IPS-20b (cell line): ENCODE measurements around the gene EHBP1L1.

Source experiments
- H3K27ac ChIP-seq: one replicate; pipeline ENCODE4 v1.5.1; 2013; ENCODE audit warnings: low read length
- H3K27me3 ChIP-seq: 2 replicates; pipeline ENCODE4 v1.6.1; 2013; ENCODE audit warnings: mild to moderate bottlenecking, low read length, inconsistent platforms; ENCODE audit not compliant: insufficient read depth
- H3K36me3 ChIP-seq: 2 replicates; pipeline ENCODE4 v1.6.1; 2013; ENCODE audit warnings: low read depth, mild to moderate bottlenecking, inconsistent platforms, low read length, moderate library complexity; ENCODE audit not compliant: insufficient read depth
- H3K4me1 ChIP-seq: 2 replicates; pipeline ENCODE4 v1.6.1; 2013; ENCODE audit warnings: mild to moderate bottlenecking, control low read depth, inconsistent platforms, low read length, moderate library complexity; ENCODE audit not compliant: insufficient read depth
- H3K4me3 ChIP-seq: 2 replicates; pipeline ENCODE4 v1.5.1; 2013; ENCODE audit warnings: mild to moderate bottlenecking, low read length, inconsistent platforms
- H3K9ac ChIP-seq: 2 replicates; pipeline ENCODE4 v1.6.1; 2013; ENCODE audit warnings: low read depth, mild to moderate bottlenecking, inconsistent platforms, low read length, moderate library complexity
- H3K9me3 ChIP-seq: 2 replicates; pipeline ENCODE4 v1.6.1; 2013; ENCODE audit warnings: mild to moderate bottlenecking, low read depth, low read length, inconsistent platforms; ENCODE audit not compliant: insufficient read depth

Gene EHBP1L1

GRCh38 chr11:65595131-65595530, 19.3 kb downstream of the EHBP1L1 start:
- H3K4me1 ChIP-seq, result no peaks in the 10 kb centered on the region
- H3K9ac ChIP-seq, result no peak overlapping the region
- peaks cover 43% of the 10 kb centered on the region for H3K27me3 ChIP-seq
- H3K9me3 ChIP-seq, result no peaks in the 10 kb centered on the region
- no peak overlapping the region for H3K27ac ChIP-seq
- H3K4me3 ChIP-seq, result no peak overlapping the region
- H3K36me3 ChIP-seq, result no peaks in the 10 kb centered on the region; the same call in 1 of the 2 replicates

- no peaks in the 10 kb centered on the region for H3K9me3 ChIP-seq
- no peak within 1 kb of the TSS for H3K9ac ChIP-seq
- no peaks in the 10 kb centered on the region; the same call in 1 of the 2 replicates for H3K36me3 ChIP-seq
- H3K4me3 ChIP-seq, result no peak within 1 kb of the TSS
- no peak within 1 kb of the TSS for H3K27ac ChIP-seq
- H3K27me3 ChIP-seq, result peaks cover 37% of the 10 kb centered on the region
- no peaks in the 10 kb centered on the region for H3K4me1 ChIP-seq
These were observed 19.9 kb downstream of the EHBP1L1 start, which contains the start of gene KCNK7 for GRCh38 chr11:65595543-65596281. KCNK7 (minus strand) TSS chr11:65595800; CDS start chr11:65595772, 28 bp downstream.

GRCh38 chr11:65596520-65596919, 20.7 kb downstream of the EHBP1L1 start:
- Histone ChIP-seq H3K36me3 (no peaks in the 10 kb centered on the region; the same call in 1 of the 2 replicates), H3K4me1 (no peaks in the 10 kb centered on the region), H3K9me3 (no peaks in the 10 kb centered on the region), H3K27me3 (peaks cover 29% of the 10 kb centered on the region), H3K27ac (no peak overlapping the region), H3K9ac (no peak overlapping the region), H3K4me3 (no peak overlapping the region)

GRCh38 chr11:65598258-65598699, 22.4 kb downstream of the EHBP1L1 start:
- Histone ChIP-seq H3K9me3 (no peaks in the 10 kb centered on the region), H3K36me3 (peaks cover under 1% of the 10 kb centered on the region; the same call in 1 of the 2 replicates), H3K27me3 (peaks cover 11% of the 10 kb centered on the region), H3K9ac (no peak overlapping the region), H3K4me3 (no peak overlapping the region), H3K4me1 (no peaks in the 10 kb centered on the region), H3K27ac (no peak overlapping the region)

GRCh38 chr11:65599216-65599954, 23.5 kb downstream of the EHBP1L1 start:
- H3K36me3 ChIP-seq, result peaks cover 12% of the 10 kb centered on the region; the same call in 1 of the 2 replicates
- no peaks in the 10 kb centered on the region for H3K9me3 ChIP-seq
- no peak overlapping the region for H3K27ac ChIP-seq
- no peak overlapping the region for H3K4me3 ChIP-seq
- 0 out of 2 replicates have a peak, but pooled peaks cover under 1% of the 10 kb centered on the region for H3K27me3 ChIP-seq
- H3K9ac ChIP-seq, result no peak overlapping the region
- H3K4me1 ChIP-seq, result no peaks in the 10 kb centered on the region

GRCh38 chr11:65599955-65600246, 24.0 kb downstream of the EHBP1L1 start:
- H3K4me1 ChIP-seq, result no peaks in the 10 kb centered on the region
- H3K4me3 ChIP-seq, result no peak overlapping the region
- no peaks in the 10 kb centered on the region for H3K27me3 ChIP-seq
- peaks cover 17% of the 10 kb centered on the region for H3K36me3 ChIP-seq
- no peaks in the 10 kb centered on the region for H3K9me3 ChIP-seq
- no peak overlapping the region for H3K9ac ChIP-seq
- no peak overlapping the region for H3K27ac ChIP-seq

GRCh38 chr11:65604258-65604657, 28.4 kb downstream of the EHBP1L1 start:
- Histone ChIP-seq H3K36me3 (peaks cover 33% of the 10 kb centered on the region), H3K4me1 (peaks cover 7% of the 10 kb centered on the region; the same call in 1 of the 2 replicates), H3K9ac (no peak overlapping the region), H3K27me3 (0 out of 2 replicates have a peak, but pooled peaks cover 6% of the 10 kb centered on the region), H3K4me3 (no peak overlapping the region), H3K27ac (no peak overlapping the region), H3K9me3 (no peaks in the 10 kb centered on the region)

GRCh38 chr11:65606876-65607613, 31.2 kb downstream of the EHBP1L1 start:
- no peak overlapping the region for H3K27ac ChIP-seq
- no peaks in the 10 kb centered on the region for H3K9me3 ChIP-seq
- H3K4me3 ChIP-seq, result peak overlapping the region; percentile 64; the same call in 1 of the 2 replicates
- H3K27me3 ChIP-seq, result 0 out of 2 replicates have a peak, but pooled peaks cover 6% of the 10 kb centered on the region
- peak overlapping the region; percentile 48; the same call in 1 of the 2 replicates for H3K9ac ChIP-seq
- H3K4me1 ChIP-seq, result peaks cover 7% of the 10 kb centered on the region; the same call in 1 of the 2 replicates
- peaks cover 37% of the 10 kb centered on the region for H3K36me3 ChIP-seq

GRCh38 chr11:65607614-65608426, 32.0 kb downstream of the EHBP1L1 start:
- Histone ChIP-seq H3K36me3 (peaks cover 43% of the 10 kb centered on the region), H3K27me3 (0 out of 2 replicates have a peak, but pooled peaks cover 6% of the 10 kb centered on the region), H3K9me3 (no peaks in the 10 kb centered on the region), H3K4me1 (peaks cover 7% of the 10 kb centered on the region; the same call in 1 of the 2 replicates), H3K9ac (peak overlapping the region; percentile 48; the same call in 1 of the 2 replicates), H3K4me3 (peak overlapping the region; percentile 64; the same call in 1 of the 2 replicates), H3K27ac (no peak overlapping the region)

GRCh38 chr11:65609229-65609628, 33.4 kb downstream of the EHBP1L1 start:
- no peak overlapping the region for H3K27ac ChIP-seq
- peaks cover 7% of the 10 kb centered on the region; the same call in 1 of the 2 replicates for H3K4me1 ChIP-seq
- H3K27me3 ChIP-seq, result 0 out of 2 replicates have a peak, but pooled peaks cover 6% of the 10 kb centered on the region
- H3K36me3 ChIP-seq, result peaks cover 33% of the 10 kb centered on the region
- no peak overlapping the region for H3K4me3 ChIP-seq
- no peaks in the 10 kb centered on the region for H3K9me3 ChIP-seq
- no peak overlapping the region for H3K9ac ChIP-seq
